A549 (cell line): ENCODE results near the gene CD151. TPM values are rescaled to one million over a fixed set of nuclear protein-coding genes. Genes with fewer than 3 reads are reported as not detected.

ENCODE experiments used
- ATAC-seq, 2 experiments: fragments of 200-7000 bp in 1 of 2; fragments of >200 bp in 1 of 2; cut with Nextera tagmentation in 1 of 2; cut with Tn5 transposase in 1 of 2; 3 replicates each; pipeline versions ENCODE4 v1.8.0 to v1.9.1; 2018 to 2020; ENCODE audit warnings: mild to moderate bottlenecking in 1 of 2, moderate library complexity in 1 of 2
- CTCF ChIA-PET: fragments of 300-600 bp; sonication (Branson Sonifier 250); formaldehyde crosslinking; extraction: SDS; loops from one replicate; lab custom pipeline; 2021; ENCODE audit warnings: antibody characterized with exemption, inconsistent platforms; lab: Yijun Ruan, JAX
- POLR2A ChIA-PET: fragments of 350-600 bp; formaldehyde crosslinking; extraction: SDS; loops from one replicate; lab custom pipeline; 2021; ENCODE audit warnings: antibody characterized with exemption, inconsistent platforms; lab: Yijun Ruan, JAX
- DNase-seq, 2 experiments: peaks; one replicate each; pipeline versions ENCODE4 v3.0.0 to v3.0.0-alpha.2; 2011 to 2016; ENCODE audit warnings: low read depth in 1 of 2, low spot score in 1 of 2
- FAIRE-seq: peaks from 2 replicates; lab custom pipeline; 2011; peaks lifted over from hg19 to GRCh38; lab: Jason Lieb, UNC
- H3K27ac ChIP-seq, 2 experiments: fragments of >200 bp; sonication (Bioruptor Twin); formaldehyde crosslinking; 3 replicates each; pipeline ENCODE4 v1.5.1; 2016 to 2017
- H3K4me1 ChIP-seq: fragments of >200 bp; sonication (Bioruptor Twin); formaldehyde crosslinking; 3 replicates; pipeline ENCODE4 v1.6.1; 2016
- H3K4me2 ChIP-seq: fragments of >200 bp; sonication (Bioruptor Twin); formaldehyde crosslinking; 3 replicates; pipeline ENCODE4 v1.6.1; 2016
- H3K4me3 ChIP-seq: fragments of >200 bp; sonication (Bioruptor Twin); formaldehyde crosslinking; 3 replicates; pipeline ENCODE4 v1.5.1; 2016
- H3K9me3 ChIP-seq: fragments of >200 bp; sonication (Bioruptor Twin); formaldehyde crosslinking; 3 replicates; pipeline ENCODE4 v1.6.1; 2016
- E2F6 ChIP-seq: IDR thresholded peaks from 2 replicates; pipeline ENCODE4 v1.6.1; 2012; ENCODE audit warnings: low read depth, borderline replicate concordance
- HEYL ChIP-seq: fragments of 250-450 bp; sonication (Bioruptor Pico); IDR thresholded peaks from 2 replicates; pipeline ENCODE4 v1.8.0; 2021; ENCODE audit warnings: mild to moderate bottlenecking, moderate library complexity
- HOXA7 ChIP-seq: fragments of 250-450 bp; sonication (Bioruptor Pico); IDR thresholded peaks from 2 replicates; pipeline ENCODE4 v1.5.0; 2020; ENCODE audit warnings: mild to moderate bottlenecking, moderate library complexity
- JUN ChIP-seq, 2 experiments: fragments of >200 bp; sonication (Bioruptor Twin); formaldehyde crosslinking; IDR thresholded peaks; 2 replicates in 1 of 2; 3 replicates in 1 of 2; pipeline ENCODE4 v1.6.1; 2016 to 2017
- MAFK ChIP-seq: fragments of 450-650 bp; IDR thresholded peaks from 2 replicates; pipeline ENCODE4 v1.6.1; 2014; ENCODE audit not compliant: partially characterized antibody
- MAX ChIP-seq: IDR thresholded peaks from 2 replicates; pipeline ENCODE4 v1.6.1; 2012
- MAZ ChIP-seq: fragments of 150-350 bp; IDR thresholded peaks from 2 replicates; pipeline ENCODE4 v1.6.1; 2014; ENCODE audit warnings: antibody characterized with exemption, low read depth, low read length, borderline replicate concordance
- NPAS2 ChIP-seq: fragments of 250-450 bp; sonication (Bioruptor Pico); IDR thresholded peaks from 2 replicates; pipeline ENCODE4 v1.8.0; 2022; ENCODE audit warnings: mild to moderate bottlenecking, moderate library complexity, borderline replicate concordance
- RAD21 ChIP-seq, 2 experiments: fragments of >200 bp in 1 of 2; sonication (Bioruptor Twin) in 1 of 2; formaldehyde crosslinking in 1 of 2; IDR thresholded peaks in 1 of 2; conservative IDR thresholded peaks in 1 of 2; 2 replicates in 1 of 2; 3 replicates in 1 of 2; pipeline ENCODE4 v1.6.1; 2012 to 2018; ENCODE audit warnings: inconsistent platforms in 1 of 2
- RARB ChIP-seq: fragments of 250-450 bp; sonication (Bioruptor Pico); IDR thresholded peaks from 2 replicates; pipeline ENCODE4 v1.8.0; 2021; ENCODE audit warnings: mild to moderate bottlenecking, moderate library complexity
- RFX5 ChIP-seq: fragments of 450-650 bp; IDR thresholded peaks from 2 replicates; pipeline ENCODE4 v1.7.1; 2014; ENCODE audit warnings: antibody characterized with exemption, mild to moderate bottlenecking, moderate library complexity
- RNF2 ChIP-seq: fragments of 200-600 bp; sonication (generic); IDR thresholded peaks from 2 replicates; pipeline ENCODE4 v1.6.1; 2016; ENCODE audit warnings: low read depth, mild to moderate bottlenecking, antibody characterized with exemption, moderate library complexity, borderline replicate concordance
- SMC3 ChIP-seq: fragments of >200 bp; sonication (Bioruptor Twin); formaldehyde crosslinking; IDR thresholded peaks from 3 replicates; pipeline ENCODE4 v1.6.1; 2018; ENCODE audit warnings: inconsistent platforms
- TP53 ChIP-seq: fragments of 250-450 bp; sonication (Bioruptor Pico); IDR thresholded peaks from 2 replicates; pipeline ENCODE4 v1.5.0; 2021; ENCODE audit warnings: mild to moderate bottlenecking, moderate library complexity
- ZC3H11A ChIP-seq: fragments of 450-650 bp; IDR thresholded peaks from 2 replicates; pipeline ENCODE4 v1.6.1; 2014; ENCODE audit warnings: antibody characterized with exemption, mild to moderate bottlenecking
- WGBS: methylation state at CpG from one replicate; pipeline ENCODE4 v1.1.6; 2017; ENCODE audit errors: missing lambda C conversion rate; 5-methylcytosine and 5-hydroxymethylcytosine counted together
- polyA plus RNA-seq, 4 experiments: library from polyadenylated mRNA; depleted of rRNA in 3 of 4; stranded (reverse); fragments of >200 nt; fragmentation: RNase III in 1 of 4; extraction: RNeasy Plus Mini Kit Qiagen cat#74134 plus additional on column Dnase treatment in 1 of 4; gene quantifications; 2 replicates in 3 of 4; 3 replicates in 1 of 4; pipeline ENCODE4 v1.2.3, GENCODE V29; 2011 to 2017
- TF ChIP-seq, protein P1 (sequence below): fragments of 250-450 bp; sonication (Bioruptor Pico); IDR thresholded peaks from 2 replicates; pipeline ENCODE4 v1.5.0; 2021; ENCODE audit warnings: mild to moderate bottlenecking, moderate library complexity, borderline replicate concordance
- TF ChIP-seq, protein P2 (sequence below): fragments of >200 bp; sonication (Bioruptor Twin); formaldehyde crosslinking; IDR thresholded peaks from 2 replicates; pipeline ENCODE4 v1.6.1; 2016

CD151 gene
- polyA plus RNA-seq, 2 of the 4 experiments (the other 2 are of a cell fraction): 409 to 701 TPM

DNA sequence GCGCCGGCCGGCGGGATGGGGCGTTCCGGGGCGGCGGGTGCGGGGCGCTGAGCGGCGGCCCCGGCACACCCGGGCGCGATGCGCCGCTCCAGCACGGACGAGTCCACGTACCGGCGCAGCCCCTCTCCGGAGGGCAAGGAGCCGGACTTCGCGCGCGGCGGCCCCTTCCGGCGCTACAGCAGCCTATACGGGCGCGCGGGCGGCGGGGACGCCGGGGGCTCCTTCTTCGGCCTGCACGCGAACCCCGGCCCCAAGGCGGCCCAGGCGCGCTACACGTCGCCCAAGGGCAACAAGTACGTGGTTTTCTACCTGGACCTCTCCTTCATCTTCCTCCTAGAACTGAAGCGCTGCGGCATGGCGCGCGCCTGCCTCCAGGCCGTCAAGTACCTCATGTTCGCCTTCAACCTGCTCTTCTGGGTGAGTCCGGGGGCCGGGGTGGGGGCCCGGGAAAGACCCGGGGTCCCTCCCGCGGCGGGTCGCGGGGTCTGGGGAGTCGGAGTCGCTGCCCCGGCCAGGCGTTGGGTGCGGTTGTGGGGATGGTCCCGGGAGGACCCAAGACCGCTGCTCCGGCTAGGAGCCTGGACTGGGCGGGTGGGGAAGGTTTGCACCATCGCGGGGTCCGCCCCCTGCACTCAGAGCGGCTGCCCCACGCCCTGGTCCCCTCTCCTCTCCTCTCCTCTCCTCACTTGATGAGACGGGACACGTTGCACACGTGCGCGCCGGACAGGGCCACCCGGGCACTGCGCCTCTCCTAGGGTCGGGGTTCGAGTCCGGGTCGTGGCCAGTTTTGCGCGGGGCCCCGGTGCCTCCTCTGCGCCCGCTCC, 17.4 kb downstream of the CD151 start:
- TF ChIP-seq RNF2 (no peak), NPAS2 (CRISPR knock-in tag) (no peak), JUN (IDR thresholded peaks at IDR 0.05) (no peak), MAZ (no peak), E2F6 (no peak), RFX5 (no peak), MAX (no peak), HEYL (CRISPR knock-in tag) (no peak), RARB (CRISPR knock-in tag) (no peak), ZC3H11A (no peak), MAFK (no peak), TP53 (no peak)
- TF ChIP-seq, protein P1, sequence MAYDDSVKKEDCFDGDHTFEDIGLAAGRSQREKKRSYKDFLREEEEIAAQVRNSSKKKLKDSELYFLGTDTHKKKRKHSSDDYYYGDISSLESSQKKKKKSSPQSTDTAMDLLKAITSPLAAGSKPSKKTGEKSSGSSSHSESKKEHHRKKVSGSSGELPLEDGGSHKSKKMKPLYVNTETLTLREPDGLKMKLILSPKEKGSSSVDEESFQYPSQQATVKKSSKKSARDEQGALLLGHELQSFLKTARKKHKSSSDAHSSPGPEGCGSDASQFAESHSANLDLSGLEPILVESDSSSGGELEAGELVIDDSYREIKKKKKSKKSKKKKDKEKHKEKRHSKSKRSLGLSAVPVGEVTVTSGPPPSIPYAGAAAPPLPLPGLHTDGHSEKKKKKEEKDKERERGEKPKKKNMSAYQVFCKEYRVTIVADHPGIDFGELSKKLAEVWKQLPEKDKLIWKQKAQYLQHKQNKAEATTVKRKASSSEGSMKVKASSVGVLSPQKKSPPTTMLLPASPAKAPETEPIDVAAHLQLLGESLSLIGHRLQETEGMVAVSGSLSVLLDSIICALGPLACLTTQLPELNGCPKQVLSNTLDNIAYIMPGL (CRISPR knock-in tag): no peak
- TF ChIP-seq, protein P2, sequence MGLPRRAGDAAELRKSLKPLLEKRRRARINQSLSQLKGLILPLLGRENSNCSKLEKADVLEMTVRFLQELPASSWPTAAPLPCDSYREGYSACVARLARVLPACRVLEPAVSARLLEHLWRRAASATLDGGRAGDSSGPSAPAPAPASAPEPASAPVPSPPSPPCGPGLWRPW: no peak
- H3K4me2 ChIP-seq: no peak overlapping the region
- H3K9me3 ChIP-seq: no peaks in the 10 kb centered on the region
- peaks cover 63% of the 10 kb centered on the region for H3K4me1 ChIP-seq
- H3K27ac ChIP-seq: no peak overlapping the region
- ATAC-seq: no peak
- POLR2A ChIA-PET: interaction anchor here (1.5 kb wide), 1 partner anchor 10 kb away, joined by 7 read pairs; no protein-coding TSS in a partner anchor
- FAIRE-seq: no peak
- 95% methylated on average over 87 of the region's 97 CpGs for WGBS
- no peak for DNase-seq
- CTCF ChIA-PET: interaction anchor here (1.5 to 5.4 kb wide), 4 partner anchors 11 to 201 kb away, joined by 9 to 40 read pairs (median 28); no protein-coding TSS in a partner anchor
- H3K4me3 ChIP-seq: no peak overlapping the region

- no peak overlapping the region for H3K4me2 ChIP-seq
- no peak overlapping the region for H3K4me3 ChIP-seq
- POLR2A ChIA-PET: interaction anchor here (1.5 kb wide), 1 partner anchor 9 kb away, joined by 7 read pairs; no protein-coding TSS in a partner anchor
- peaks cover 54% of the 10 kb centered on the region for H3K4me1 ChIP-seq
- no peaks in the 10 kb centered on the region for H3K9me3 ChIP-seq
- peak overlapping the region in 1 of 2 experiments; percentile 57; a peak in 2 of 6 replicates for H3K27ac ChIP-seq
- CTCF ChIA-PET: interaction anchor here (1.5 kb wide), 1 partner anchor 200 kb away, joined by 9 read pairs; no protein-coding TSS in a partner anchor
- 73% methylated on average over 14 of the region's 28 CpGs for WGBS
- ATAC-seq (peak in 1 of 2 experiments; percentile 46; a peak in 2 of 6 replicates), DNase-seq (no peak), FAIRE-seq (no peak)
- TF ChIP-seq SMC3 (peak; percentile 23; the same call in 2 of the 3 replicates), RAD21 (conservative IDR thresholded peaks at IDR 0.05 in 1 of 2, IDR thresholded peaks at IDR 0.05 in 1 of 2) (peak; percentile 28 to 45; a peak in 2 of 5 replicates), HOXA7 (CRISPR knock-in tag) (no peak)
Observed at GRCh38 chr11:850775-851763, 18.3 kb downstream of the CD151 start.
